GM12891 (cell line): ENCODE results near the gene CCL21.
A peak's percentile ranks its signal among the peaks of the same experiment; 100 is the strongest.

Source experiments
- DNase-seq: peaks from one replicate; pipeline ENCODE4 v3.0.0; 2011; ENCODE audit warnings: low spot score; ENCODE audit not compliant: insufficient read length
- FAIRE-seq: peaks from 2 replicates; lab custom pipeline; 2011; peaks lifted over from hg19 to GRCh38; lab: Jason Lieb, UNC
- PAX5 ChIP-seq: IDR thresholded peaks from 2 replicates; pipeline ENCODE4 v1.6.1; 2011; ENCODE audit warnings: low read length, moderate library complexity, mild to moderate bottlenecking; ENCODE audit not compliant: insufficient read depth, severe bottlenecking
- POLR2A ChIP-seq: IDR thresholded peaks from 2 replicates; pipeline ENCODE4 v1.6.1; 2011; ENCODE audit warnings: low read depth, low read length, control low read depth
- POLR2AphosphoS5 ChIP-seq: IDR thresholded peaks from 2 replicates; pipeline ENCODE4 v1.6.1; 2011; ENCODE audit warnings: low read depth, low read length, control low read depth
- POU2F2 ChIP-seq: IDR thresholded peaks from 2 replicates; pipeline ENCODE4 v1.6.1; 2011; ENCODE audit warnings: low read depth, mild to moderate bottlenecking, control low read depth, low read length, moderate library complexity
- SPI1 ChIP-seq: IDR thresholded peaks from 2 replicates; pipeline ENCODE4 v1.6.1; 2011; ENCODE audit warnings: low read depth, low read length, control low read depth
- TAF1 ChIP-seq: IDR thresholded peaks from 2 replicates; pipeline ENCODE4 v1.6.1; 2011; ENCODE audit warnings: low read depth, low read length, control low read depth

Gene CCL21

GRCh38 chr9:34709196-34709978 lies 549 bp downstream of the CCL21 start:
- FAIRE-seq (no peak), DNase-seq (no peak)
- TF ChIP-seq POLR2AphosphoS5 (no peak), POU2F2 (no peak), SPI1 (no peak), POLR2A (no peak), PAX5 (no peak), TAF1 (no peak)

- DNase-seq = no peak
- no peak for FAIRE-seq
- TF ChIP-seq POLR2AphosphoS5 = no peak
- TF ChIP-seq POU2F2 = no peak
- TF ChIP-seq POLR2A = no peak
- TF ChIP-seq TAF1 = no peak
- TF ChIP-seq PAX5 = no peak
- no peak for TF ChIP-seq SPI1
Measured at GRCh38 chr9:34707130-34707529, 2.8 kb downstream of the CCL21 start.

GRCh38 chr9:34701769-34702736 lies 7.9 kb downstream of the CCL21 start:
- TF ChIP-seq SPI1 (no peak), POU2F2 (no peak), POLR2AphosphoS5 (no peak), POLR2A (no peak), PAX5 (no peak), TAF1 (no peak)
- FAIRE-seq = peak; percentile 81
- DNase-seq = peak; percentile 75

- no peak for TF ChIP-seq POLR2A
- no peak for TF ChIP-seq POLR2AphosphoS5
- TF ChIP-seq SPI1 = no peak
- peak; percentile 56 for DNase-seq
- peak; percentile 77 for FAIRE-seq
Measured at GRCh38 chr9:34701023-34701768, 8.7 kb downstream of the CCL21 start.

- FAIRE-seq (no peak), DNase-seq (no peak)
- no peak for TF ChIP-seq SPI1
- TF ChIP-seq POU2F2 = no peak
- no peak for TF ChIP-seq PAX5
- TF ChIP-seq TAF1 = no peak
- TF ChIP-seq POLR2A = no peak
- TF ChIP-seq POLR2AphosphoS5 = no peak
Measured at GRCh38 chr9:34694811-34695210, 15.1 kb downstream of the CCL21 start.

- DNase-seq = no peak
- FAIRE-seq = no peak
- TF ChIP-seq SPI1 (no peak), POU2F2 (no peak), TAF1 (no peak), POLR2AphosphoS5 (no peak), POLR2A (no peak), PAX5 (no peak)
Measured at GRCh38 chr9:34693560-34693959, 16.4 kb downstream of the CCL21 start.

- TF ChIP-seq SPI1 (no peak), TAF1 (no peak), POLR2A (no peak), POU2F2 (no peak), POLR2AphosphoS5 (no peak), PAX5 (no peak)
- FAIRE-seq = no peak
Measured at GRCh38 chr9:34691936-34692315, 18.0 kb downstream of the CCL21 start.

GRCh38 chr9:34690983-34691935 lies 18.7 kb downstream of the CCL21 start, which contains the start of gene CCL19:
Gene CCL19, minus strand, starts transcription at chr9:34691276. Its CDS starts 137 bp downstream, at chr9:34691139.
- no peak for TF ChIP-seq SPI1
- no peak for FAIRE-seq

More at GRCh38 chr9:34691936-34692315, 18.0 kb downstream of the CCL21 start:
- no peak for DNase-seq

GRCh38 chr9:34689512-34689911 lies 20.4 kb downstream of the CCL21 start:
- TF ChIP-seq POLR2A (no peak), TAF1 (no peak)
- no peak for DNase-seq
- FAIRE-seq = no peak

More at GRCh38 chr9:34690983-34691935, 18.7 kb downstream of the CCL21 start, which contains the start of gene CCL19:
- no peak for DNase-seq
